22Rv1 (cell line): Measurements from ENCODE around the gene GPR150.

ENCODE experiments used
- ZFX ChIP-seq: fragments of 450-650 bp; IDR thresholded peaks from 2 replicates; pipeline ENCODE4 v1.6.1; 2017; ENCODE audit warnings: antibody characterized with exemption, borderline replicate concordance
- TF ChIP-seq, protein P1 (sequence below): fragments of 450-650 bp; IDR thresholded peaks from 2 replicates; pipeline ENCODE4 v1.5.1; 2017; ENCODE audit warnings: mild to moderate bottlenecking

DNA sequence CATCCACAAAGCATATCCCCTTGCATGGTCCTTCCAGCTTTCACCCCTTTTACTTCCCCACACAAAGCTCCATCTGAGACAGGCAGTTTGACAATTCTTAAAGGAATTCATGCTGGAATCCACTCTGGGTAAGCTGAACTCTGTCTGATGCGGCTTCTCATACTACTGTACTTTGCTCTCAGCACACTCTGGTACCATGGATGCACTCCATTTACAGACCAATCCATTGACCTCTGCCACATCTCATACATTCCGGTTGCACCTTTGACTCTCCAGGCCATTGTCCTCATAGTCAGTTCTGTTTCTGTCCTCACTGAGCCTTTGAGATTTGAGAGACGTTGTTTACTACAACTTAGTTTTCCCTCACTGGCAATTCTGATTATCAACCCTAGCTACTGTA lies 50.7 kb downstream of the GPR150 start:
- TF ChIP-seq, protein P1, sequence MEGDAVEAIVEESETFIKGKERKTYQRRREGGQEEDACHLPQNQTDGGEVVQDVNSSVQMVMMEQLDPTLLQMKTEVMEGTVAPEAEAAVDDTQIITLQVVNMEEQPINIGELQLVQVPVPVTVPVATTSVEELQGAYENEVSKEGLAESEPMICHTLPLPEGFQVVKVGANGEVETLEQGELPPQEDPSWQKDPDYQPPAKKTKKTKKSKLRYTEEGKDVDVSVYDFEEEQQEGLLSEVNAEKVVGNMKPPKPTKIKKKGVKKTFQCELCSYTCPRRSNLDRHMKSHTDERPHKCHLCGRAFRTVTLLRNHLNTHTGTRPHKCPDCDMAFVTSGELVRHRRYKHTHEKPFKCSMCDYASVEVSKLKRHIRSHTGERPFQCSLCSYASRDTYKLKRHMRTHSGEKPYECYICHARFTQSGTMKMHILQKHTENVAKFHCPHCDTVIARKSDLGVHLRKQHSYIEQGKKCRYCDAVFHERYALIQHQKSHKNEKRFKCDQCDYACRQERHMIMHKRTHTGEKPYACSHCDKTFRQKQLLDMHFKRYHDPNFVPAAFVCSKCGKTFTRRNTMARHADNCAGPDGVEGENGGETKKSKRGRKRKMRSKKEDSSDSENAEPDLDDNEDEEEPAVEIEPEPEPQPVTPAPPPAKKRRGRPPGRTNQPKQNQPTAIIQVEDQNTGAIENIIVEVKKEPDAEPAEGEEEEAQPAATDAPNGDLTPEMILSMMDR, result no peak
- TF ChIP-seq ZFX, result no peak
